Mammary epithelial cell (primary cell): ENCODE data around the gene MUSK.

Source experiments
- EZH2 ChIP-seq: IDR thresholded peaks from 2 replicates; pipeline ENCODE4 v1.6.1; 2012; ENCODE audit warnings: low read length, inconsistent platforms, borderline replicate concordance
- TF ChIP-seq, protein P1 (sequence below), 2 donors: IDR thresholded peaks in 1 of 2; conservative IDR thresholded peaks in 1 of 2; 2 replicates each; pipeline ENCODE4 v1.5.1; 2011 to 2012; ENCODE audit warnings: inconsistent platforms in 2 of 2, low read length in 2 of 2, mild to moderate bottlenecking in 2 of 2, control low read depth in 1 of 2, low read depth in 1 of 2; ENCODE audit not compliant: insufficient read depth in 1 of 2; ENCODE audit errors: extremely low read depth in 1 of 2

DNA sequence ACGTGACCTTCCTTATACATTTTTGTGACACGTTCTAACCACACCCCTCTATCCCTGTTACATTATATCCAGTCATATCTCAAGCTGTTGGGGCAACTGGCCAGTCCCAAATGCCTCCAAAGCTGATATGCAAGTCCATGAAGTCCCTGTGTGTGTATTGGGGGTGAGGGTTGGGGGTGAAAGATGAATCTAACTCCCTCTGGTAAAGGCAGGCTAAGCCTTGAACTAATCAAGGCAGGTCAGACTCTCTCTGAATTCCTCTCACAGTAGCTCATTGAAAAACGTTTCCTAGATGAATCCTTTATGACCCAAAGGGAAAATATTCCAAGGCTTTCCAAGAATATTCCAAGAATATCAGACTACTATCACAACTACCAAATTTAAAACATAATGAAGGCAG, 174.4 kb downstream of the MUSK start:
- TF ChIP-seq, protein P1, sequence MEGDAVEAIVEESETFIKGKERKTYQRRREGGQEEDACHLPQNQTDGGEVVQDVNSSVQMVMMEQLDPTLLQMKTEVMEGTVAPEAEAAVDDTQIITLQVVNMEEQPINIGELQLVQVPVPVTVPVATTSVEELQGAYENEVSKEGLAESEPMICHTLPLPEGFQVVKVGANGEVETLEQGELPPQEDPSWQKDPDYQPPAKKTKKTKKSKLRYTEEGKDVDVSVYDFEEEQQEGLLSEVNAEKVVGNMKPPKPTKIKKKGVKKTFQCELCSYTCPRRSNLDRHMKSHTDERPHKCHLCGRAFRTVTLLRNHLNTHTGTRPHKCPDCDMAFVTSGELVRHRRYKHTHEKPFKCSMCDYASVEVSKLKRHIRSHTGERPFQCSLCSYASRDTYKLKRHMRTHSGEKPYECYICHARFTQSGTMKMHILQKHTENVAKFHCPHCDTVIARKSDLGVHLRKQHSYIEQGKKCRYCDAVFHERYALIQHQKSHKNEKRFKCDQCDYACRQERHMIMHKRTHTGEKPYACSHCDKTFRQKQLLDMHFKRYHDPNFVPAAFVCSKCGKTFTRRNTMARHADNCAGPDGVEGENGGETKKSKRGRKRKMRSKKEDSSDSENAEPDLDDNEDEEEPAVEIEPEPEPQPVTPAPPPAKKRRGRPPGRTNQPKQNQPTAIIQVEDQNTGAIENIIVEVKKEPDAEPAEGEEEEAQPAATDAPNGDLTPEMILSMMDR (conservative IDR thresholded peaks at IDR 0.05 in 1 of 2, IDR thresholded peaks at IDR 0.05 in 1 of 2; ENCODE audit: extremely low read depth in 1 of 2, insufficient read depth in 1 of 2, low read depth in 1 of 2, low read length in 2 of 2) = no peak
- TF ChIP-seq EZH2 = no peak
